SK-N-SH treated with all-trans-retinoic acid at 6 μM for 48 hours (cell line): ENCODE data around the gene ADAM10.

Experiments
- ATAC-seq: fragments of 200-7000 bp; cut with Tn5 transposase; 3 replicates; pipeline ENCODE4 v1.9.1; 2020; ENCODE audit warnings: mild to moderate bottlenecking, moderate library complexity
- ARNTL ChIP-seq: fragments of 450-650 bp; formaldehyde crosslinking; IDR thresholded peaks from 2 replicates; pipeline ENCODE4 v1.5.0; 2020; ENCODE audit warnings: low read depth, mild to moderate bottlenecking, moderate library complexity, borderline replicate concordance
- BACH2 ChIP-seq: fragments of 250-450 bp; sonication (Bioruptor Pico); IDR thresholded peaks from 2 replicates; pipeline ENCODE4 v1.9.0; 2021; ENCODE audit warnings: mild to moderate bottlenecking, borderline replicate concordance
- CREB5 ChIP-seq: fragments of 250-450 bp; sonication (Bioruptor Pico); IDR thresholded peaks from 2 replicates; pipeline ENCODE4 v1.5.1; 2020; ENCODE audit warnings: low read depth, mild to moderate bottlenecking, moderate library complexity
- ESRRG ChIP-seq: fragments of 250-450 bp; sonication (Bioruptor Pico); IDR thresholded peaks from 2 replicates; pipeline ENCODE4 v1.6.1; 2021; ENCODE audit warnings: mild to moderate bottlenecking
- GLIS3 ChIP-seq: fragments of 250-450 bp; sonication (Bioruptor Pico); IDR thresholded peaks from 2 replicates; pipeline ENCODE4 v1.5.0; 2020; ENCODE audit warnings: mild to moderate bottlenecking, moderate library complexity
- ISL1 ChIP-seq: fragments of 250-450 bp; sonication (Bioruptor Pico); IDR thresholded peaks from 2 replicates; pipeline ENCODE4 v2.1.2; 2022; ENCODE audit warnings: mild to moderate bottlenecking, moderate library complexity
- OSR1 ChIP-seq: fragments of 250-450 bp; sonication (Bioruptor Pico); IDR thresholded peaks from 2 replicates; pipeline ENCODE4 v1.8.0; 2022; ENCODE audit warnings: moderate library complexity, mild to moderate bottlenecking, inconsistent platforms
- SNAI2 ChIP-seq: fragments of 250-450 bp; sonication (Bioruptor Pico); IDR thresholded peaks from 2 replicates; pipeline ENCODE4 v1.5.0; 2020; ENCODE audit warnings: mild to moderate bottlenecking, moderate library complexity
- TCF4 ChIP-seq: fragments of 250-450 bp; sonication (Bioruptor Pico); IDR thresholded peaks from 2 replicates; pipeline ENCODE4 v1.8.0; 2021; ENCODE audit warnings: mild to moderate bottlenecking, moderate library complexity, borderline replicate concordance
- TOX ChIP-seq: fragments of 250-450 bp; sonication (Bioruptor Pico); IDR thresholded peaks from 2 replicates; pipeline ENCODE4 v1.8.0; 2021; ENCODE audit warnings: mild to moderate bottlenecking, moderate library complexity, borderline replicate concordance
- ZFP3 ChIP-seq: fragments of 250-450 bp; sonication (Bioruptor Pico); IDR thresholded peaks from 2 replicates; pipeline ENCODE4 v1.5.0; 2020; ENCODE audit warnings: mild to moderate bottlenecking, moderate library complexity
- ZFP30 ChIP-seq: fragments of 450-650 bp; formaldehyde crosslinking; IDR thresholded peaks from 2 replicates; pipeline ENCODE4 v1.5.0; 2022; ENCODE audit warnings: mild to moderate bottlenecking, moderate library complexity
- ZNF565 ChIP-seq: fragments of 450-650 bp; formaldehyde crosslinking; conservative IDR thresholded peaks from 2 replicates; pipeline ENCODE4 v1.5.0; 2020; ENCODE audit warnings: low read depth, mild to moderate bottlenecking, moderate library complexity
- ZNF70 ChIP-seq: fragments of 450-650 bp; formaldehyde crosslinking; IDR thresholded peaks from 2 replicates; pipeline ENCODE4 v1.5.0; 2020; ENCODE audit warnings: mild to moderate bottlenecking, moderate library complexity
- ZNF8 ChIP-seq: fragments of 450-650 bp; formaldehyde crosslinking; IDR thresholded peaks from 2 replicates; pipeline ENCODE4 v1.5.0; 2020; ENCODE audit warnings: mild to moderate bottlenecking, moderate library complexity
- TF ChIP-seq, protein P1 (sequence below): fragments of 250-450 bp; sonication (Bioruptor Pico); IDR thresholded peaks from 2 replicates; pipeline ENCODE4 v1.8.0; 2020; ENCODE audit warnings: mild to moderate bottlenecking, moderate library complexity, borderline replicate concordance
- TF ChIP-seq, protein P2 (sequence below): fragments of 250-450 bp; sonication (Bioruptor Pico); IDR thresholded peaks from 2 replicates; pipeline ENCODE4 v1.5.1; 2021; ENCODE audit warnings: mild to moderate bottlenecking, moderate library complexity
- TF ChIP-seq, protein P3 (sequence below): fragments of 250-450 bp; sonication (Bioruptor Pico); IDR thresholded peaks from 2 replicates; pipeline ENCODE4 v1.5.0; 2020; ENCODE audit warnings: mild to moderate bottlenecking, moderate library complexity
- TF ChIP-seq, protein P4 (sequence below): fragments of 250-450 bp; sonication (Bioruptor Pico); IDR thresholded peaks from 2 replicates; pipeline ENCODE4 v1.8.0; 2021; ENCODE audit warnings: low read depth, mild to moderate bottlenecking, moderate library complexity, borderline replicate concordance

The ADAM10 gene

GRCh38 chr15:58608129-58608590 is 141.3 kb downstream of the ADAM10 start:
- ATAC-seq = no peak
- TF ChIP-seq, protein P1, sequence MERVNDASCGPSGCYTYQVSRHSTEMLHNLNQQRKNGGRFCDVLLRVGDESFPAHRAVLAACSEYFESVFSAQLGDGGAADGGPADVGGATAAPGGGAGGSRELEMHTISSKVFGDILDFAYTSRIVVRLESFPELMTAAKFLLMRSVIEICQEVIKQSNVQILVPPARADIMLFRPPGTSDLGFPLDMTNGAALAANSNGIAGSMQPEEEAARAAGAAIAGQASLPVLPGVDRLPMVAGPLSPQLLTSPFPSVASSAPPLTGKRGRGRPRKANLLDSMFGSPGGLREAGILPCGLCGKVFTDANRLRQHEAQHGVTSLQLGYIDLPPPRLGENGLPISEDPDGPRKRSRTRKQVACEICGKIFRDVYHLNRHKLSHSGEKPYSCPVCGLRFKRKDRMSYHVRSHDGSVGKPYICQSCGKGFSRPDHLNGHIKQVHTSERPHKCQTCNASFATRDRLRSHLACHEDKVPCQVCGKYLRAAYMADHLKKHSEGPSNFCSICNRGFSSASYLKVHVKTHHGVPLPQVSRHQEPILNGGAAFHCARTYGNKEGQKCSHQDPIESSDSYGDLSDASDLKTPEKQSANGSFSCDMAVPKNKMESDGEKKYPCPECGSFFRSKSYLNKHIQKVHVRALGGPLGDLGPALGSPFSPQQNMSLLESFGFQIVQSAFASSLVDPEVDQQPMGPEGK (CRISPR knock-in tag) = no peak
- TF ChIP-seq ZNF565 (CRISPR knock-in tag) (no peak), GLIS3 (CRISPR knock-in tag) (no peak), TCF4 (CRISPR knock-in tag) (no peak), ZNF8 (no peak), ISL1 (CRISPR knock-in tag) (no peak), ARNTL (CRISPR knock-in tag) (no peak), TOX (CRISPR knock-in tag) (no peak), ZFP3 (no peak), CREB5 (CRISPR knock-in tag) (no peak), BACH2 (no peak), OSR1 (no peak), SNAI2 (CRISPR knock-in tag) (no peak)

GRCh38 chr15:58606577-58607080 is 142.9 kb downstream of the ADAM10 start:
- ATAC-seq = no peak
- TF ChIP-seq ZNF565 (CRISPR knock-in tag) = no peak
- TF ChIP-seq, protein P1 (CRISPR knock-in tag) = no peak
- no peak for TF ChIP-seq OSR1
- TF ChIP-seq ZNF70 (CRISPR knock-in tag) = no peak
- TF ChIP-seq ZFP30 (CRISPR knock-in tag) = no peak
- TF ChIP-seq ESRRG (CRISPR knock-in tag) = no peak

DNA sequence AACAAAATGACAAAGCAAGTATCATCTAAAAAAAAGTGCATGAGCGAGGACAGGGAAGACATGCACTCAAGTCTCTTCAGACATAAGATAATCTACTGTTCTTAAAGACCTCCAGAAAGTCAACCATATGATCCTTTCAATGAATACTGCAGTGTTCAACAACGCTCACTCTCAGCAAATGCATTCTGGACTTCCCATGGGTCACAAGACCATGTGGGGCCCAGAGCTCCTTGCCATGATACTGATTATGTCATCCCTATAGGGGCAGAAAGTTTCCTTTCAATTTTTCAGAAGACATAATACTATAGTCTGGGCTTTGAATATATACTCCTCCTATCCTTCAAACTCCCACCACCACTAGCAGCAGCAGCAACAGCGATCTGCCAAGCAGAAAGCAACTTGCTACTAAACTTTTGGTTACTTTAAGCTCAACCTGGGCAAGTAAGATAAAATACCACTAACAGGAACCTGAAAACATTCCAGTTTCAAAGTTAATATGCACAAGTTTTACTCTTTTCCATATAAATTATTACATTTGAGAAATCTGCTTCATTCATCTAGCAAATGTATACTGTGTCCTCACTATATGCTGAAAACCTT is 143.5 kb downstream of the ADAM10 start:
- no peak for ATAC-seq
- TF ChIP-seq, protein P2, sequence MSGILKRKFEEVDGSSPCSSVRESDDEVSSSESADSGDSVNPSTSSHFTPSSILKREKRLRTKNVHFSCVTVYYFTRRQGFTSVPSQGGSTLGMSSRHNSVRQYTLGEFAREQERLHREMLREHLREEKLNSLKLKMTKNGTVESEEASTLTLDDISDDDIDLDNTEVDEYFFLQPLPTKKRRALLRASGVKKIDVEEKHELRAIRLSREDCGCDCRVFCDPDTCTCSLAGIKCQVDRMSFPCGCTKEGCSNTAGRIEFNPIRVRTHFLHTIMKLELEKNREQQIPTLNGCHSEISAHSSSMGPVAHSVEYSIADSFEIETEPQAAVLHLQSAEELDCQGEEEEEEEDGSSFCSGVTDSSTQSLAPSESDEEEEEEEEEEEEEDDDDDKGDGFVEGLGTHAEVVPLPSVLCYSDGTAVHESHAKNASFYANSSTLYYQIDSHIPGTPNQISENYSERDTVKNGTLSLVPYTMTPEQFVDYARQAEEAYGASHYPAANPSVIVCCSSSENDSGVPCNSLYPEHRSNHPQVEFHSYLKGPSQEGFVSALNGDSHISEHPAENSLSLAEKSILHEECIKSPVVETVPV (CRISPR knock-in tag) = no peak
- TF ChIP-seq SNAI2 (CRISPR knock-in tag) (no peak), ESRRG (CRISPR knock-in tag) (no peak), TOX (CRISPR knock-in tag) (no peak), OSR1 (no peak), ZFP30 (CRISPR knock-in tag) (no peak), CREB5 (CRISPR knock-in tag) (no peak), BACH2 (no peak)
- TF ChIP-seq, protein P3, sequence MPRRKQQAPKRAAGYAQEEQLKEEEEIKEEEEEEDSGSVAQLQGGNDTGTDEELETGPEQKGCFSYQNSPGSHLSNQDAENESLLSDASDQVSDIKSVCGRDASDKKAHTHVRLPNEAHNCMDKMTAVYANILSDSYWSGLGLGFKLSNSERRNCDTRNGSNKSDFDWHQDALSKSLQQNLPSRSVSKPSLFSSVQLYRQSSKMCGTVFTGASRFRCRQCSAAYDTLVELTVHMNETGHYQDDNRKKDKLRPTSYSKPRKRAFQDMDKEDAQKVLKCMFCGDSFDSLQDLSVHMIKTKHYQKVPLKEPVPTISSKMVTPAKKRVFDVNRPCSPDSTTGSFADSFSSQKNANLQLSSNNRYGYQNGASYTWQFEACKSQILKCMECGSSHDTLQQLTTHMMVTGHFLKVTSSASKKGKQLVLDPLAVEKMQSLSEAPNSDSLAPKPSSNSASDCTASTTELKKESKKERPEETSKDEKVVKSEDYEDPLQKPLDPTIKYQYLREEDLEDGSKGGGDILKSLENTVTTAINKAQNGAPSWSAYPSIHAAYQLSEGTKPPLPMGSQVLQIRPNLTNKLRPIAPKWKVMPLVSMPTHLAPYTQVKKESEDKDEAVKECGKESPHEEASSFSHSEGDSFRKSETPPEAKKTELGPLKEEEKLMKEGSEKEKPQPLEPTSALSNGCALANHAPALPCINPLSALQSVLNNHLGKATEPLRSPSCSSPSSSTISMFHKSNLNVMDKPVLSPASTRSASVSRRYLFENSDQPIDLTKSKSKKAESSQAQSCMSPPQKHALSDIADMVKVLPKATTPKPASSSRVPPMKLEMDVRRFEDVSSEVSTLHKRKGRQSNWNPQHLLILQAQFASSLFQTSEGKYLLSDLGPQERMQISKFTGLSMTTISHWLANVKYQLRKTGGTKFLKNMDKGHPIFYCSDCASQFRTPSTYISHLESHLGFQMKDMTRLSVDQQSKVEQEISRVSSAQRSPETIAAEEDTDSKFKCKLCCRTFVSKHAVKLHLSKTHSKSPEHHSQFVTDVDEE (CRISPR knock-in tag) = no peak
- TF ChIP-seq, protein P4, sequence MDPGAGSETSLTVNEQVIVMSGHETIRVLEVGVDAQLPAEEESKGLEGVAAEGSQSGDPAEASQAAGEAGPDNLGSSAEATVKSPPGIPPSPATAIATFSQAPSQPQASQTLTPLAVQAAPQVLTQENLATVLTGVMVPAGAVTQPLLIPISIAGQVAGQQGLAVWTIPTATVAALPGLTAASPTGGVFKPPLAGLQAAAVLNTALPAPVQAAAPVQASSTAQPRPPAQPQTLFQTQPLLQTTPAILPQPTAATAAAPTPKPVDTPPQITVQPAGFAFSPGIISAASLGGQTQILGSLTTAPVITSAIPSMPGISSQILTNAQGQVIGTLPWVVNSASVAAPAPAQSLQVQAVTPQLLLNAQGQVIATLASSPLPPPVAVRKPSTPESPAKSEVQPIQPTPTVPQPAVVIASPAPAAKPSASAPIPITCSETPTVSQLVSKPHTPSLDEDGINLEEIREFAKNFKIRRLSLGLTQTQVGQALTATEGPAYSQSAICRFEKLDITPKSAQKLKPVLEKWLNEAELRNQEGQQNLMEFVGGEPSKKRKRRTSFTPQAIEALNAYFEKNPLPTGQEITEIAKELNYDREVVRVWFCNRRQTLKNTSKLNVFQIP (CRISPR knock-in tag) = no peak
- TF ChIP-seq, all 23 proteins: peak for 0
